ENCODE data around the gene GSTP1. TPM values are rescaled to one million over a fixed set of nuclear protein-coding genes. Genes with fewer than 3 reads are reported as not detected.
A peak's percentile ranks its signal among the peaks of the same experiment; 100 is the strongest.

GSTP1 gene
- total RNA-seq, 1 donor: 495 TPM

DNA sequence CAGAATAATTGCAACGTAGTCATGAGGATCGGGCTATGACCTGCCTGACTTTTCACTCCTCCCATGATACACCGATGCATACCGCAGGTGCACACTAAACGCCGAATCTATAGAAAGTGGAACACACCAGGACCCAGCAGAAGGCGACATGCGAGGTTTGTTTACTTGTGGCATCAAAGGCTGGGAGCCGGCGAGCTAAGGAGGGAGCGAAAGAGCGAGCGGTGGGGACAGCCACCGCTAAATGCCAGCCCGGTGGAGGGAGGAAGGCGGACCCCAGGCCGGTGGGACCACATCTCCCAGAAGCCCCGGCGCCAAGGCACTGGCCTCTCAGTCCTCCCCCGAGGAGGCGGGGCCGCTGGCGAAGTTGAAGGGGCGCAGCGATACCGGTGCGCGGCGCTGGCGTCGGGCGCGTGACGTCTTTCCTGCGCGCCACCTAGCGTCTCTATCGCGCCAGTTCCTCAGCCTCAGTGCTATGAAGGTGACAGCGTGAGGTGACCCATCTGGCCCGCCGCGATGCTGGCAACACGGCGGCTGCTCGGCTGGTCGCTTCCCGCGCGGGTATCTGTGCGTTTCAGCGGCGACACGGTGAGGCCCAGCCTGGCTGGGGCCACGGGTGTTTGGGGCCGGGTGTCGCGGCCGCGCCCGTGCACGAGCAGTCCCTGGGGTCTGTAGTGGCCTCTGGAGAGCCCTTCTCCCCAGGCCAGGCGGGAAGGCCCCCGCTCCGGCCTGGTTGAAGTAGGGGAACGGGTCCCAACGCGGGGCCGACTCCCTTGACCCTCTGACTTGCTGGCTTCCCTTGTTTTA, 23.1 kb downstream of the GSTP1 start, which contains the start of gene NDUFV1:
TSS of gene NDUFV1 (plus strand) at position 445 of the 804 bp plus-strand sequence. CDS start at position 514, 69 bp downstream.
- DNase-seq (ENCODE audit: low read depth): peak; percentile 91
- TF ChIP-seq, protein P1, sequence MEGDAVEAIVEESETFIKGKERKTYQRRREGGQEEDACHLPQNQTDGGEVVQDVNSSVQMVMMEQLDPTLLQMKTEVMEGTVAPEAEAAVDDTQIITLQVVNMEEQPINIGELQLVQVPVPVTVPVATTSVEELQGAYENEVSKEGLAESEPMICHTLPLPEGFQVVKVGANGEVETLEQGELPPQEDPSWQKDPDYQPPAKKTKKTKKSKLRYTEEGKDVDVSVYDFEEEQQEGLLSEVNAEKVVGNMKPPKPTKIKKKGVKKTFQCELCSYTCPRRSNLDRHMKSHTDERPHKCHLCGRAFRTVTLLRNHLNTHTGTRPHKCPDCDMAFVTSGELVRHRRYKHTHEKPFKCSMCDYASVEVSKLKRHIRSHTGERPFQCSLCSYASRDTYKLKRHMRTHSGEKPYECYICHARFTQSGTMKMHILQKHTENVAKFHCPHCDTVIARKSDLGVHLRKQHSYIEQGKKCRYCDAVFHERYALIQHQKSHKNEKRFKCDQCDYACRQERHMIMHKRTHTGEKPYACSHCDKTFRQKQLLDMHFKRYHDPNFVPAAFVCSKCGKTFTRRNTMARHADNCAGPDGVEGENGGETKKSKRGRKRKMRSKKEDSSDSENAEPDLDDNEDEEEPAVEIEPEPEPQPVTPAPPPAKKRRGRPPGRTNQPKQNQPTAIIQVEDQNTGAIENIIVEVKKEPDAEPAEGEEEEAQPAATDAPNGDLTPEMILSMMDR (IDR thresholded peaks at IDR 0.05; ENCODE audit: insufficient read depth, low read depth, low read length): peak; percentile 53
- H3K4me3 ChIP-seq (ENCODE audit: low read depth, low read length): peak within 1 kb of the TSS; percentile 97

DNA sequence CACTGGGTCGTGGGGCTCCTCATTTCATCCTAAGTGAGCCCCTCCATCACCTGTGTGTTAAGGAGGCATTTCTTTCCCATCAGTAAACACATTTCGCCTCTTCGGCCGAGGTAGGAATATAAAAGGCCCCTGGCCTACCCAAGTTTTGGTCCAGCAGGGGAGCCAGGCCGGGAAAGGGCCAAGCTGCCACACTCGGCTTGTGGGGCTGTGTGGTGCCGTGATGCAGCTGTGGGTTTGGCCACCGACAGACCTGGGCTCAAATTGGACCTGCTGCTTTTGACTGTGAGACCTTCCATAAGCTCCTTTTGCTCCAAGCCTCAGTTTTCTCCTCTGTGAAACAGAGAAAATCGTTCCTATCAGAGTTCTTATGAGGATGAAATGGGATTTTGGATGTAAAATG, 23.9 kb downstream of the GSTP1 start:
- TF ChIP-seq, protein P1 (IDR thresholded peaks at IDR 0.05; ENCODE audit: insufficient read depth, low read depth, low read length): no peak
- H3K4me3 ChIP-seq (ENCODE audit: low read depth, low read length): peak overlapping the region; percentile 97
- DNase-seq (ENCODE audit: low read depth): no peak

DNA sequence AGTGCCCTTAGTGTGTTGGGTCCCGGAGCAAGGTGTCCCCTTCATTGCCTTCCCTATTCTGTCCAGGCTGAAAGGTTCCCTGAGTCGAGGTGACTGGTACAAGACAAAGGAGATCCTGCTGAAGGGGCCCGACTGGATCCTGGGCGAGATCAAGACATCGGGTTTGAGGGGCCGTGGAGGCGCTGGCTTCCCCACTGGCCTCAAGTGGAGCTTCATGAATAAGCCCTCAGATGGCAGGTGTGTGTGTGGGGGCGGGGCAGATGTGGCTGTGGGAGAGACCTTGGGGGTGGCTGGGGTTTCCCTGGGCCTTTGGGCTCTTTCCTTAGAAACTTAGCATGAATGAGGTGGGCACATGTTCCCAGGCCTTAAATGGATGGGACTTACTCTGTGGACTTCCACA, 24.9 kb downstream of the GSTP1 start:
- DNase-seq (ENCODE audit: low read depth): no peak
- no peak overlapping the region for H3K4me3 ChIP-seq (ENCODE audit: low read depth, low read length)
- TF ChIP-seq, protein P1 (IDR thresholded peaks at IDR 0.05; ENCODE audit: insufficient read depth, low read depth, low read length): no peak

DNA sequence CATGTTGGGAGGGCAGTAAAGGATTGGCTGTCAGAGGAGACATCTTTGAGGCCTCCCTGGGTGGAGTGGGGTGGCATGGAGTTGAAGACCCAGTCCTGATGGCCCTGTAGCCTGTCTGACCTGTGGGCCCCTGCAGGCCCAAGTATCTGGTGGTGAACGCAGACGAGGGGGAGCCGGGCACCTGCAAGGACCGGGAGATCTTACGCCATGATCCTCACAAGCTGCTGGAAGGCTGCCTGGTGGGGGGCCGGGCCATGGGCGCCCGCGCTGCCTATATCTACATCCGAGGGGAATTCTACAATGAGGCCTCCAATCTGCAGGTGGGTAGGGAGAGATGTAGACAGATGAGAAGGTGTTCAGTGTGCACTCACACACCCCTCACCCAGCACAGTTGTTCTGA, 25.7 kb downstream of the GSTP1 start:
- TF ChIP-seq, protein P1 (IDR thresholded peaks at IDR 0.05; ENCODE audit: insufficient read depth, low read depth, low read length): no peak
- H3K4me3 ChIP-seq (ENCODE audit: low read depth, low read length): no peak overlapping the region

DNA sequence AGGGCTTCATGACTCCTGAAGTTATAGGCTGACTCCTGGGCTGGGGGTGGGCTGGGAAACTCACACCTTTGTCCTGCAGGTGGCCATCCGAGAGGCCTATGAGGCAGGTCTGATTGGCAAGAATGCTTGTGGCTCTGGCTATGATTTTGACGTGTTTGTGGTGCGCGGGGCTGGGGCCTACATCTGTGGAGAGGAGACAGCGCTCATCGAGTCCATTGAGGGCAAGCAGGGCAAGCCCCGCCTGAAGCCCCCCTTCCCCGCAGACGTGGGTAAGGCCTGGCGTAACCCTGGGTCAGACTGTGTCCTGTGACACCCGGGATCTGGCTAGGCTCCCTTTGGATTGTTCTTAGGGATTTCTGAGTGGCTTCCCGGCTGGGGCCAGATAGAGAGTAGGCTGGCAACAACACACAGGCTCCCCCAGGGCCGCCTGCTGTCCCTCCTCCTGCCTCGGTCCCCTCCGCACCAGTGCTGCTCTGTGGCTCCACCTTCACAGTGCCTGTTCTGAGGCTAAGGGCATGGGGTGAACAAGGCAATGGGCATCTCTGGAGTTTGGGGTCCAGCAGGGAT, 26.8 kb downstream of the GSTP1 start:
- TF ChIP-seq, protein P1 (IDR thresholded peaks at IDR 0.05; ENCODE audit: insufficient read depth, low read depth, low read length): no peak
- H3K4me3 ChIP-seq (ENCODE audit: low read depth, low read length): no peak overlapping the region
- DNase-seq (ENCODE audit: low read depth): no peak

More for the DNA sequence above, 25.7 kb downstream of the GSTP1 start:
- DNase-seq (ENCODE audit: low read depth): no peak

DNA sequence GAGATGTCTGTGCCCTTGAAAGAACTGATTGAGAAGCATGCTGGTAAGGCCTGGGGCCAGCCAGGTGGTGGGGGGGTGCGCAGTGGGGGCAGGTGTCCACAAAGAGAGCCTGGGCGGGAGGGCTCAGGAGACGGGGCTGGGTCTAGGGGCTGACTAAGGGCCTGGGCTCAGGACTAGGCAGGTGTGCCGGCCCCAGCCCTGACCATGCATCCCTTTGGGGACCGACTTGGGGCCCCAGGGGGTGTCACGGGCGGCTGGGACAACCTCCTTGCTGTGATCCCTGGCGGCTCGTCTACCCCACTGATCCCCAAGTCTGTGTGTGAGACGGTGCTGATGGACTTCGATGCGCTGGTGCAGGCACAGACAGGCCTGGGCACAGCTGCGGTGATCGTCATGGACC, 27.6 kb downstream of the GSTP1 start:
- H3K4me3 ChIP-seq (ENCODE audit: low read depth, low read length): no peak overlapping the region
- TF ChIP-seq, protein P1 (IDR thresholded peaks at IDR 0.05; ENCODE audit: insufficient read depth, low read depth, low read length): no peak
- no peak for DNase-seq (ENCODE audit: low read depth)
